ENCODE data around the gene OSBPL2. TPM values are rescaled to one million over a fixed set of nuclear protein-coding genes. Genes with fewer than 3 reads are reported as not detected.

OSBPL2 gene
- total RNA-seq, 1 donor from 2014 or later = 55.3 TPM

DNA sequence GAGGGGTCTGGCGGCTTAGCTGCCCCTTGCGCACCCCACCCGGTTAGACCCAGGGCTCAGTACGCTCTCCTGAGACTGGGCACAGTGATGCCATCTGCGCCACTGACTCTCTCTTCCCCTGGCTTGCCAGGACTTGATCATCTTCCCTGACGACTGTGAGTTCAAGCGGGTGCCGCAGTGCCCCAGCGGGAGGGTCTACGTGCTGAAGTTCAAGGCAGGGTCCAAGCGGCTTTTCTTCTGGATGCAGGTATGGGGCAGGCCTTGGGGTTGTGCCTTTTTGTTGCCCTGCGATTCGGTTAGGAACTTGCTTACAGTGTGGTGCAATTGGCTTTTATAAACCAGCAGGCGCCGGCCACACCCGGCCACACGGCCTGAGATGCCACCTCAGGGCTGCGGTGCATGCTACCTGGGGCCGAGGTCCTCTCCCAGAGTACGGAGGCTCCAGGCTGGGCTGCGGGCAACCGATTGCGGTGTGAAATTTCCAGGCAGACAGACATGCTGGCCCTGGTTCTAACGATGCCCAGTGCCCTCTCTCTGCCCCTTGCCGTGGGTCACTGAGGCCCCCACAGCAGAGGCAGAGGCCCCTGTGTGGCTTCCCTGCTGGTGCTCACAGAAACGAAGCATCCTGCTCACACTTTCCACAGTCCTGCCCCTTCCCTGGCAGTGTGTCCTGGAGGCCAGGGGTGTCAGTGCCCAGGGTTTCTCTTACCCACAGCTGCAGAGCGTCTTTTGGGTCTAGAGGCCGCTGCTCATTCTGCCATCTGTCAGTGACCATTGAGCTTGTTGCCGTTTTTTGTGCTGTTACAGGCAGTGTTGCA is 66.2 kb downstream of the OSBPL2 start:
- peak overlapping the region; percentile 99 for H3K27ac ChIP-seq (replicated peaks)
- no peaks in the 10 kb centered on the region for H3K27me3 ChIP-seq (ENCODE audit: low read depth)
- H3K4me3 ChIP-seq = peak overlapping the region; percentile 94
- H3K9me3 ChIP-seq (replicated peaks) = no peaks in the 10 kb centered on the region
- H3K4me1 ChIP-seq = peaks cover 53% of the 10 kb centered on the region
- no peak for DNase-seq
- TF ChIP-seq, protein P1, sequence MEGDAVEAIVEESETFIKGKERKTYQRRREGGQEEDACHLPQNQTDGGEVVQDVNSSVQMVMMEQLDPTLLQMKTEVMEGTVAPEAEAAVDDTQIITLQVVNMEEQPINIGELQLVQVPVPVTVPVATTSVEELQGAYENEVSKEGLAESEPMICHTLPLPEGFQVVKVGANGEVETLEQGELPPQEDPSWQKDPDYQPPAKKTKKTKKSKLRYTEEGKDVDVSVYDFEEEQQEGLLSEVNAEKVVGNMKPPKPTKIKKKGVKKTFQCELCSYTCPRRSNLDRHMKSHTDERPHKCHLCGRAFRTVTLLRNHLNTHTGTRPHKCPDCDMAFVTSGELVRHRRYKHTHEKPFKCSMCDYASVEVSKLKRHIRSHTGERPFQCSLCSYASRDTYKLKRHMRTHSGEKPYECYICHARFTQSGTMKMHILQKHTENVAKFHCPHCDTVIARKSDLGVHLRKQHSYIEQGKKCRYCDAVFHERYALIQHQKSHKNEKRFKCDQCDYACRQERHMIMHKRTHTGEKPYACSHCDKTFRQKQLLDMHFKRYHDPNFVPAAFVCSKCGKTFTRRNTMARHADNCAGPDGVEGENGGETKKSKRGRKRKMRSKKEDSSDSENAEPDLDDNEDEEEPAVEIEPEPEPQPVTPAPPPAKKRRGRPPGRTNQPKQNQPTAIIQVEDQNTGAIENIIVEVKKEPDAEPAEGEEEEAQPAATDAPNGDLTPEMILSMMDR (IDR thresholded peaks at IDR 0.05; ENCODE audit: borderline replicate concordance) = no peak
- intact Hi-C loops (cut with micrococcal nuclease) = loop anchor here (5.0 kb wide), 1 partner anchor 78 kb away; no protein-coding TSS in a partner anchor
- H3K36me3 ChIP-seq = peaks cover 53% of the 10 kb centered on the region

DNA sequence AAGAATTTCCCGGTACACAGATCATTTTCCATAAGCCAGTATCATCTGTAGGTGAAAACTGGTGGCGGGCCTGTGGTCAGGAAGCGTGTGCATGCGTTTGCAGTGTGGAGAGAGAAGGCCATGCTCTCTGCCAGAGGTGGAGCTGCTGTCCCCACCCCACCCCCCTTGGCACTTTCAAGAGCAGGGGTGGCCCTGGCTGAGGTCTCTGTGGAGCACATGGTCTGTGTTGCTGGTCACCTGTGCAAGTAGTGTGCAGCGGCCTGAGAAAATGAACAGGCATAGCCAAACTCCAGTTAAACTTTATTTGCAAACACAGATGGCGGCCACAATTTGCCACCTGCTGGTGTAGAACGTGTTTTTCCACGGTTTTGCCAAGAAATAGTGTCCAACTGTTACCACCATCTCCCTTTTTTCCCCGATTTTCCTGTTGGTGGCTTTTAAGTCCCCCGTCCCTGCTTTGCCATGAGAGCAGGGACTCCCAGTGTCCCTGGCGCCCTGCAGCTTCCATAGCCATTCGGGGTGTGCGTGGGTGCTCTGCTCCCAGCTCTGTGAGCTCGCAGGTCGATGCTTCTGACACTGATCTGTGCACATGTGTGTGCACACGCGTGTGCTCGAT is 66.9 kb downstream of the OSBPL2 start:
- TF ChIP-seq, protein P1 (IDR thresholded peaks at IDR 0.05; ENCODE audit: borderline replicate concordance) = no peak
- no peak for DNase-seq
- Histone ChIP-seq H3K27me3 (ENCODE audit: low read depth) (no peaks in the 10 kb centered on the region), H3K4me3 (peak overlapping the region; percentile 94), H3K9me3 (replicated peaks) (no peaks in the 10 kb centered on the region), H3K4me1 (peaks cover 53% of the 10 kb centered on the region), H3K36me3 (peaks cover 60% of the 10 kb centered on the region), H3K27ac (replicated peaks) (peak overlapping the region; percentile 99)
- intact Hi-C loops (cut with micrococcal nuclease) = no loop called here

DNA sequence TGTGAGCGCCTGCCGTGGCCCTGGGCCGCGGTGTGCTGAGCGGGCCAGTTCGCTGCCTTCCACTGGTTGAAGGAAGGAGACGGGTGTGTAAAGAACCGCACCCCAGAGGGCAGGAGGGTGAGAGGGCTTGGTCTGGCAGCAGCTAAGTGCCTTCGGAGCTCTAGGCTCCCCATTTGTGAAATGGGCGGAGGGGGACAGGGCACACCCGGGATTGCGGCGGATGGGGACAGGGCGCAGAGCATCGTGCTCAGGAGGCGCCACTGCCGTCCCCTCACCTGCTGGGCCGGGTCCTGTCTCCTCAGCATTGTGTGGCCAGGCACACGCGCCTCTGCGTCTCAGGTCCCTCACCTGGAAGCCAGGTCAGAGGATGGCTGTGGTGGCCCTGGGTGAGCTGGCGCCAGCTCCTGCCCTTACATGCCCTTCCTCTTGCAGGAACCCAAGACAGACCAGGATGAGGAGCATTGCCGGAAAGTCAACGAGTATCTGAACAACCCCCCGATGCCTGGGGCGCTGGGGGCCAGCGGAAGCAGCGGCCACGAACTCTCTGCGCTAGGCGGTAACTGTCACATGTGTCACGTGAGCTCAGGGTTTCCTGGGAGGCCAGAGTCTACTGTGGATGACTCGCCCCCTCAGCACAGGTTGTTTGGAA is 67.6 kb downstream of the OSBPL2 start:
- no peak for DNase-seq
- Histone ChIP-seq H3K4me3 (no peak overlapping the region), H3K36me3 (peaks cover 66% of the 10 kb centered on the region), H3K4me1 (peaks cover 53% of the 10 kb centered on the region), H3K27me3 (ENCODE audit: low read depth) (no peaks in the 10 kb centered on the region), H3K27ac (replicated peaks) (peak overlapping the region; percentile 99), H3K9me3 (replicated peaks) (no peaks in the 10 kb centered on the region)
- TF ChIP-seq, protein P1 (IDR thresholded peaks at IDR 0.05; ENCODE audit: borderline replicate concordance) = no peak
- intact Hi-C loops (cut with micrococcal nuclease) = no loop called here

DNA sequence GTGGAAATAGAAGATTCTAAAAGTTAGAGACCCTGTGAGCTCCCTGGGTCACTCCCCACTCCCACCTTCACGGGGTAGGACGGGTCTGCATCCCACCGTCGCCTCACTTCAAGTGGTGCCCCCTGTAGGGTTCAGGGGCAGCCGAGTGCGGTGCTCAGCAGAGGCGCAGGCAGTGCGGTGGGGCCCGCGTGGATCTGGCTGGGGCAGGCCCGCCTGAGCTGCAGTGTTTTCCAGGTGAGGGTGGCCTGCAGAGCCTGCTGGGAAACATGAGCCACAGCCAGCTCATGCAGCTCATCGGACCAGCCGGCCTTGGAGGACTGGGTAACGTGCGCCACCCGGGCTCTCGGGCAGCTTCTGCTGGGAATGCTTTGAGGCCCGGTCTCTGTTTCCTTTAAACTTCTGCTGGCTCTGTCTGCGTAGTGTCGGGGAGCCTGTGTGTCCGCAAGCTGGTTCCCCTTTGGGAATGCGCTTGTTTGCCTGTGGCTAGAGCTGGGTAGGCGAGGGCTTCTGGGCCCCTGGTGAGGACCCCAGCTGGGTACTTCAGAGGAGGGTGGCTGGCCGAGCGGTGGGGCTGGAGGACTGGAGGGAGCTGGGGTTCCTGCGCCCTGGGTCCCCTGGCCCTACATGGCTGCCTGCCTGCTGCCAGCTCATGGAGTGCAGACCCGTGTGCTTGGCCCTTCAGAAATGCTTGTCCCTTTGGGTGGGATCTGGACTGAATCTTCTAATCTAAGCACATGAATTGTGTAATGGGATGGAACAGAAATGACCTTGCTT is 68.3 kb downstream of the OSBPL2 start:
- intact Hi-C loops (cut with micrococcal nuclease) = no loop called here

More for the DNA sequence above, 68.3 kb downstream of the OSBPL2 start:
- TF ChIP-seq, protein P1 (IDR thresholded peaks at IDR 0.05; ENCODE audit: borderline replicate concordance) = no peak
- Histone ChIP-seq H3K36me3 (peaks cover 73% of the 10 kb centered on the region), H3K9me3 (replicated peaks) (no peaks in the 10 kb centered on the region), H3K27me3 (ENCODE audit: low read depth) (no peaks in the 10 kb centered on the region), H3K4me3 (no peak overlapping the region), H3K27ac (replicated peaks) (no peak overlapping the region), H3K4me1 (peaks cover 50% of the 10 kb centered on the region)
- DNase-seq = no peak

Data from left ventricle myocardium inferior (tissue), 1 donor.